HCT116 (cell line): ENCODE measurements around the gene CBX8. TPM values are rescaled to one million over a fixed set of nuclear protein-coding genes. Genes with fewer than 3 reads are reported as not detected.

Experiments
- ATAC-seq: fragments of 200-7000 bp; cut with Tn5 transposase; 2 replicates; pipeline ENCODE4 v1.9.1; 2020; ENCODE audit warnings: mild to moderate bottlenecking, moderate library complexity
- BruUV-seq: library from RNA; stranded (reverse); fragments of 400-500 nt; replicated peaks from 2 replicates; lab custom pipeline; 2021; lab: Mats Ljungman, UMichigan
- CTCF ChIA-PET: fragments of 300-600 bp; sonication (Branson Sonifier 250); formaldehyde crosslinking; loops from one replicate; lab custom pipeline; 2021; ENCODE audit warnings: antibody characterized with exemption; lab: Charles Lee
- POLR2A ChIA-PET: fragments of 300-600, 350-600 bp; sonication (Branson Sonifier 250); formaldehyde crosslinking; loops from one replicate; lab custom pipeline; 2021; ENCODE audit warnings: antibody characterized with exemption; lab: Charles Lee
- RAD21 ChIA-PET, 2 experiments: fragments of 300-600 bp; sonication (Branson Sonifier 250); formaldehyde crosslinking; loops; one replicate each; lab custom pipeline; 2023; ENCODE audit warnings: low total read pairs in 2 of 2; ENCODE audit not compliant: uncharacterized antibody in 2 of 2, unreplicated experiment in 2 of 2, low non-redundant PET in 1 of 2; lab: Charles Lee
- DNase-seq: peaks from one replicate; pipeline ENCODE4 v3.0.0-alpha.2; 2010; ENCODE audit warnings: low read depth, low spot score
- H2AFZ ChIP-seq: fragments of 200-600 bp; shearing (Covaris generic), sonication (generic); 2 replicates; pipeline ENCODE4 v1.6.1; 2017; ENCODE audit warnings: low read depth, mixed run types, mixed read lengths, antibody characterized with exemption, low read length; ENCODE audit not compliant: poor library complexity, severe bottlenecking
- H3K27ac ChIP-seq: 2 replicates; pipeline ENCODE4 v1.5.1; 2012; ENCODE audit warnings: low read depth, low read length
- H3K27me3 ChIP-seq: fragments of 200-600 bp; sonication (generic); 2 replicates; pipeline ENCODE4 v1.6.1; 2016; ENCODE audit warnings: mixed run types, low read length, mixed read lengths; ENCODE audit not compliant: insufficient read depth
- H3K36me3 ChIP-seq, 2 experiments: fragments of 200-500 bp in 1 of 2; fragments of 200-600 bp in 1 of 2; sonication (Bioruptor generic) in 1 of 2; sonication (generic) in 1 of 2; 2 replicates each; pipeline versions ENCODE4 v1.5.1 to v1.6.1; 2014 to 2016; ENCODE audit warnings: low read length in 2 of 2, inconsistent platforms in 1 of 2, mixed read lengths in 1 of 2, mixed run types in 1 of 2; ENCODE audit not compliant: insufficient read depth in 2 of 2, control insufficient read depth in 1 of 2
- H3K4me1 ChIP-seq, 2 experiments: fragments of 200-600 bp in 1 of 2; sonication (generic) in 1 of 2; 2 replicates each; pipeline versions ENCODE4 v1.5.1 to v1.6.1; 2012 to 2017; ENCODE audit warnings: low read length in 2 of 2, inconsistent platforms in 1 of 2, mild to moderate bottlenecking in 1 of 2, mixed read lengths in 1 of 2, mixed run types in 1 of 2, moderate library complexity in 1 of 2; ENCODE audit not compliant: insufficient read depth in 2 of 2, control insufficient read depth in 1 of 2
- H3K4me2 ChIP-seq: fragments of 200-600 bp; sonication (generic); 2 replicates; pipeline ENCODE4 v1.6.1; 2017; ENCODE audit warnings: mixed run types, low read length, mixed read lengths
- H3K4me3 ChIP-seq, 2 experiments: fragments of 200-600 bp in 1 of 2; sonication (generic) in 1 of 2; replicated peaks in 1 of 2; 2 replicates each; pipeline ENCODE4 v1.5.1; 2011 to 2016; ENCODE audit warnings: low read length in 2 of 2, control low read depth in 1 of 2, low read depth in 1 of 2, mild to moderate bottlenecking in 1 of 2, mixed read lengths in 1 of 2, mixed run types in 1 of 2
- H3K79me2 ChIP-seq: fragments of 200-600 bp; sonication (generic); 2 replicates; pipeline ENCODE4 v1.6.1; 2017; ENCODE audit warnings: mild to moderate bottlenecking, mixed run types, low read length, moderate library complexity, mixed read lengths; ENCODE audit not compliant: insufficient read depth
- H3K9ac ChIP-seq: fragments of 200-600 bp; sonication (generic); 2 replicates; pipeline ENCODE4 v1.6.1; 2016; ENCODE audit warnings: low read length, mixed read lengths
- H3K9me2 ChIP-seq: fragments of 200-600 bp; sonication (generic), shearing (Covaris generic); 2 replicates; pipeline ENCODE4 v1.6.1; 2017; ENCODE audit warnings: mixed run types, mild to moderate bottlenecking, moderate library complexity; ENCODE audit not compliant: insufficient read depth
- H3K9me3 ChIP-seq, 2 experiments: fragments of 200-500 bp in 1 of 2; fragments of 200-600 bp in 1 of 2; sonication (Bioruptor generic) in 1 of 2; sonication (generic) in 1 of 2; 2 replicates each; pipeline ENCODE4 v1.6.1; 2014 to 2017; ENCODE audit warnings: low read length in 2 of 2, mixed read lengths in 2 of 2, inconsistent platforms in 1 of 2, low read depth in 1 of 2, mild to moderate bottlenecking in 1 of 2, mixed run types in 1 of 2, moderate library complexity in 1 of 2; ENCODE audit not compliant: control insufficient read depth in 1 of 2, insufficient read depth in 1 of 2
- H4K20me1 ChIP-seq: fragments of 200-600 bp; sonication (generic), shearing (Covaris generic); 2 replicates; pipeline ENCODE4 v1.6.1; 2017; ENCODE audit warnings: mixed run types, mild to moderate bottlenecking, moderate library complexity; ENCODE audit not compliant: insufficient read depth
- CTCF ChIP-seq, 3 experiments: fragments of 200-600 bp in 1 of 3; sonication (generic) in 1 of 3; IDR thresholded peaks in 2 of 3; conservative IDR thresholded peaks in 1 of 3; 2 replicates each; pipeline ENCODE4 v1.5.1; 2012 to 2017; ENCODE audit warnings: low read depth in 2 of 3, low read length in 2 of 3, antibody characterized with exemption in 1 of 3, borderline replicate concordance in 1 of 3, control low read depth in 1 of 3, mild to moderate bottlenecking in 1 of 3, mixed read lengths in 1 of 3, mixed run types in 1 of 3, moderate library complexity in 1 of 3; ENCODE audit not compliant: insufficient read depth in 1 of 3
- EGR1 ChIP-seq: IDR thresholded peaks from 2 replicates; pipeline ENCODE4 v1.6.1; 2012; ENCODE audit warnings: low read depth
- ELF1 ChIP-seq: IDR thresholded peaks from 2 replicates; pipeline ENCODE4 v1.6.1; 2012; ENCODE audit warnings: low read depth, borderline replicate concordance
- MAX ChIP-seq: IDR thresholded peaks from 2 replicates; pipeline ENCODE4 v1.6.1; 2012
- RAD21 ChIP-seq: IDR thresholded peaks from 2 replicates; pipeline ENCODE4 v1.6.1; 2012; ENCODE audit warnings: low read depth, mild to moderate bottlenecking
- SP1 ChIP-seq: IDR thresholded peaks from 2 replicates; pipeline ENCODE4 v1.6.1; 2012; ENCODE audit warnings: low read depth
- SRF ChIP-seq: IDR thresholded peaks from 2 replicates; pipeline ENCODE4 v1.6.1; 2012; ENCODE audit warnings: low read depth
- TCF7L2 ChIP-seq: IDR thresholded peaks from 2 replicates; pipeline ENCODE4 v1.7.0; 2011; ENCODE audit warnings: borderline replicate concordance, inconsistent platforms; ENCODE audit not compliant: insufficient read depth, insufficient read length; ENCODE audit errors: extremely low read depth
- ZBTB33 ChIP-seq: IDR thresholded peaks from 2 replicates; pipeline ENCODE4 v1.6.1; 2011; ENCODE audit warnings: mild to moderate bottlenecking, low read length, moderate library complexity; ENCODE audit not compliant: insufficient replicate concordance; ENCODE audit errors: extremely low read depth
- ZFX ChIP-seq: fragments of 450-650 bp; IDR thresholded peaks from 2 replicates; pipeline ENCODE4 v1.6.1; 2017
- ZNF274 ChIP-seq: fragments of 200-500 bp; sonication (Bioruptor generic); IDR thresholded peaks from 2 replicates; pipeline ENCODE4 v1.6.1; 2014; ENCODE audit warnings: mild to moderate bottlenecking, low read depth, low read length, inconsistent platforms
- intact Hi-C: fragments of 100-400 bp; cut with micrococcal nuclease; formaldehyde crosslinking; loops from 2 replicates; pipeline ENCODE4 v1.10.0; 2022
- total RNA-seq: library from RNA; stranded (reverse); gene quantifications from one replicate; pipeline ENCODE4 v1.2.1, GENCODE V29; 2021; ENCODE audit not compliant: unreplicated experiment

CBX8 gene
- total RNA-seq, 1 experiment from 2014 or later = 29.0 TPM

- H3K9me3 ChIP-seq = no peaks in the 10 kb centered on the region
- no peak overlapping the region for H3K9ac ChIP-seq
- no peak overlapping the region for H3K4me3 ChIP-seq
- ATAC-seq (peak; percentile 47), DNase-seq (peak; percentile 60)
- H2AFZ ChIP-seq = no peak overlapping the region
- H3K4me2 ChIP-seq = peak overlapping the region; percentile 54; the same call in 1 of the 2 replicates
- ChIA-PET CTCF (interaction anchor here (0.7 to 3.9 kb wide), 17 partner anchors 12 to 316 kb away, joined by 3 to 24 read pairs (median 5); partner anchors contain the start of genes CBX4 and CBX8), POLR2A (interaction anchor here (0.7 to 1.5 kb wide), 3 partner anchors 12 to 31 kb away, joined by 4 to 8 read pairs (median 7); partner anchors contain the start of gene CBX8), RAD21 (interaction anchor here (0.7 to 1.6 kb wide), 5 partner anchors 12 to 183 kb away, joined by 3 to 4 read pairs (median 4); partner anchors contain the start of gene CBX8 (in 2 of the 2))
- no peaks in the 10 kb centered on the region for H3K79me2 ChIP-seq
- TF ChIP-seq TCF7L2 = no peak
- TF ChIP-seq ELF1 = no peak
- no peak for TF ChIP-seq ZFX
- no peak for TF ChIP-seq ZBTB33
- TF ChIP-seq EGR1 = no peak
- peak; percentile 97 for TF ChIP-seq RAD21
- no peak for TF ChIP-seq MAX
- no peak for TF ChIP-seq SP1
- no peak for TF ChIP-seq SRF
- TF ChIP-seq CTCF (IDR thresholded peaks at IDR 0.05 in 2 of 3, conservative IDR thresholded peaks at IDR 0.05 in 1 of 3; ENCODE audit: borderline replicate concordance in 1 of 3, insufficient read depth in 1 of 3, low read depth in 2 of 3, low read length in 2 of 3) = peak; percentile 47 to 89 (median 67)
- no peak for TF ChIP-seq ZNF274
- intact Hi-C loops = loop anchor here (2.0 to 5.0 kb wide), 2 partner anchors 108 to 182 kb away; no protein-coding TSS in a partner anchor
- H3K27ac ChIP-seq = no peak overlapping the region
- peaks cover 6% of the 10 kb centered on the region; the same call in 1 of the 2 replicates for H3K27me3 ChIP-seq
- H3K9me2 ChIP-seq = no peaks in the 10 kb centered on the region
- no peaks in the 10 kb centered on the region for H4K20me1 ChIP-seq
- BruUV-seq = no TSS peak
- H3K36me3 ChIP-seq = no peaks in the 10 kb centered on the region
- peaks cover 25 to 44% of the 10 kb centered on the region in 2 experiments for H3K4me1 ChIP-seq
Measured at GRCh38 chr17:79808763-79809529, 12.1 kb upstream of the CBX8 start.
